H9 (cell line): ENCODE data around the gene CSNK1G1. TPM values are rescaled to one million over a fixed set of nuclear protein-coding genes. Genes with fewer than 3 reads are reported as not detected.
"Not testable (repeated sequence)": the region's sequence is repeated elsewhere in the genome, so short reads cannot be mapped to it uniquely, and the experiment has no call there.

Experiments
- DNase-seq: peaks from one replicate; pipeline ENCODE4 v3.0.0-alpha.2; 2017
- H2AFZ ChIP-seq: one replicate; pipeline ENCODE4 v1.6.1; 2013; ENCODE audit warnings: mild to moderate bottlenecking, low read length, control low read depth, moderate library complexity
- H2AK5ac ChIP-seq: 2 replicates; pipeline ENCODE4 v1.6.1; 2013; ENCODE audit warnings: low read length, control low read depth, mixed read lengths; ENCODE audit not compliant: insufficient read length
- H2BK120ac ChIP-seq: one replicate; pipeline ENCODE4 v1.6.1; 2013; ENCODE audit warnings: low read depth, mild to moderate bottlenecking, low read length, control low read depth, inconsistent platforms; ENCODE audit not compliant: poor library complexity, severe bottlenecking
- H2BK12ac ChIP-seq: 2 replicates; pipeline ENCODE4 v1.6.1; 2013; ENCODE audit warnings: low read length, control low read depth, mixed read lengths, low read depth; ENCODE audit not compliant: insufficient read length
- H2BK15ac ChIP-seq: 2 replicates; pipeline ENCODE4 v1.6.1; 2013; ENCODE audit warnings: low read depth, low read length, control low read depth
- H2BK20ac ChIP-seq: one replicate; pipeline ENCODE4 v1.6.1; 2013; ENCODE audit warnings: low read depth, mild to moderate bottlenecking, low read length, control low read depth, inconsistent platforms; ENCODE audit not compliant: poor library complexity, severe bottlenecking
- H2BK5ac ChIP-seq: 2 replicates; pipeline ENCODE4 v1.6.1; 2013; ENCODE audit warnings: low read length, control low read depth, mixed read lengths; ENCODE audit not compliant: insufficient read length
- H3K14ac ChIP-seq: 2 replicates; pipeline ENCODE4 v1.6.1; 2013; ENCODE audit warnings: low read length, control low read depth; ENCODE audit not compliant: insufficient read depth
- H3K18ac ChIP-seq: 2 replicates; pipeline ENCODE4 v1.6.1; 2013; ENCODE audit warnings: low read depth, mild to moderate bottlenecking, mixed read lengths, low read length, control low read depth; ENCODE audit not compliant: insufficient read length
- H3K23ac ChIP-seq: 2 replicates; pipeline ENCODE4 v1.6.1; 2013; ENCODE audit warnings: low read length, control low read depth, mixed read lengths, low read depth; ENCODE audit not compliant: insufficient read length
- H3K23me2 ChIP-seq: 2 replicates; pipeline ENCODE4 v1.6.1; 2013; ENCODE audit warnings: low read depth, mild to moderate bottlenecking, mixed read lengths, low read length, control low read depth; ENCODE audit not compliant: insufficient read length, poor library complexity, severe bottlenecking
- H3K27ac ChIP-seq: 2 replicates; pipeline ENCODE4 v1.5.1; 2013; ENCODE audit warnings: low read length, control low read depth, mixed read lengths, low read depth; ENCODE audit not compliant: insufficient read length
- H3K27me3 ChIP-seq: 2 replicates; pipeline ENCODE4 v1.6.1; 2013; ENCODE audit warnings: low read length, control low read depth, inconsistent platforms; ENCODE audit not compliant: insufficient read depth
- H3K4ac ChIP-seq: 2 replicates; pipeline ENCODE4 v1.6.1; 2013; ENCODE audit warnings: low read depth, mild to moderate bottlenecking, control low read depth, inconsistent platforms, low read length, moderate library complexity
- H3K4me1 ChIP-seq: 2 replicates; pipeline ENCODE4 v1.6.1; 2013; ENCODE audit warnings: low read length, control low read depth, inconsistent platforms; ENCODE audit not compliant: insufficient read depth
- H3K4me2 ChIP-seq: 2 replicates; pipeline ENCODE4 v1.6.1; 2013; ENCODE audit warnings: low read length, control low read depth, mixed read lengths; ENCODE audit not compliant: insufficient read length, insufficient read depth
- H3K56ac ChIP-seq: 2 replicates; pipeline ENCODE4 v1.6.1; 2013; ENCODE audit warnings: low read depth, mild to moderate bottlenecking, mixed read lengths, low read length, control low read depth; ENCODE audit not compliant: insufficient read length
- H3K79me1 ChIP-seq: 2 replicates; pipeline ENCODE4 v1.6.1; 2013; ENCODE audit warnings: low read depth, mild to moderate bottlenecking, moderate library complexity, low read length, control low read depth, inconsistent platforms; ENCODE audit not compliant: insufficient read depth, poor library complexity, severe bottlenecking
- H3K79me2 ChIP-seq: 2 replicates; pipeline ENCODE4 v1.6.1; 2013; ENCODE audit warnings: low read length, control low read depth, inconsistent platforms; ENCODE audit not compliant: insufficient read depth
- H3K9ac ChIP-seq: 2 replicates; pipeline ENCODE4 v1.6.1; 2013; ENCODE audit warnings: low read length, control low read depth, mixed read lengths; ENCODE audit not compliant: insufficient read length; ENCODE audit errors: extremely low read depth
- H3K9me3 ChIP-seq: one replicate; pipeline ENCODE4 v1.6.1; 2013; ENCODE audit warnings: low read depth, low read length, inconsistent platforms; ENCODE audit not compliant: control insufficient read depth
- H3T11ph ChIP-seq: one replicate; pipeline ENCODE4 v1.6.1; 2013; ENCODE audit warnings: mild to moderate bottlenecking, low read length, control low read depth, inconsistent platforms
- H4K20me1 ChIP-seq: one replicate; pipeline ENCODE4 v1.6.1; 2013; ENCODE audit not compliant: control insufficient read depth, insufficient read length, insufficient read depth
- H4K5ac ChIP-seq: 2 replicates; pipeline ENCODE4 v1.6.1; 2013; ENCODE audit warnings: low read depth, mild to moderate bottlenecking, mixed read lengths, low read length, control low read depth; ENCODE audit not compliant: insufficient read length
- H4K8ac ChIP-seq: replicated peaks from 2 replicates; pipeline ENCODE4 v1.6.1; 2013; ENCODE audit warnings: low read length, control low read depth, mixed read lengths, low read depth; ENCODE audit not compliant: insufficient read length
- H4K91ac ChIP-seq: 2 replicates; pipeline ENCODE4 v1.6.1; 2013; ENCODE audit warnings: low read depth, mild to moderate bottlenecking, moderate library complexity, mixed read lengths, low read length, control low read depth; ENCODE audit not compliant: insufficient read length
- H3K27ac Mint-ChIP-seq, 3 experiments: 2 replicates in 2 of 3; 3 replicates in 1 of 3; pipeline ENCODE4 v1.8.0; 2020 to 2021; ENCODE audit warnings: mixed read lengths in 3 of 3, mild to moderate bottlenecking in 1 of 3, moderate library complexity in 1 of 3
- H3K27me3 Mint-ChIP-seq: 2 replicates; pipeline ENCODE4 v1.8.0; 2021; ENCODE audit warnings: low read depth, mild to moderate bottlenecking, moderate library complexity, mixed read lengths
- H3K36me3 Mint-ChIP-seq, 3 experiments: 2 replicates in 2 of 3; 3 replicates in 1 of 3; pipeline ENCODE4 v1.8.0; 2020 to 2021; ENCODE audit warnings: low read depth in 3 of 3, mixed read lengths in 3 of 3; ENCODE audit not compliant: insufficient read depth in 1 of 3
- H3K4me1 Mint-ChIP-seq, 2 experiments: 2 replicates each; pipeline ENCODE4 v1.8.0; 2020; ENCODE audit warnings: mixed read lengths in 2 of 2
- H3K4me3 Mint-ChIP-seq, 2 experiments: 2 replicates in 1 of 2; 3 replicates in 1 of 2; pipeline ENCODE4 v1.8.0; 2020 to 2021; ENCODE audit warnings: mild to moderate bottlenecking in 2 of 2, mixed read lengths in 2 of 2, moderate library complexity in 1 of 2
- H3K9me3 Mint-ChIP-seq, 2 experiments: 2 replicates in 1 of 2; 3 replicates in 1 of 2; pipeline ENCODE4 v1.8.0; 2020; ENCODE audit warnings: mild to moderate bottlenecking in 2 of 2, mixed read lengths in 2 of 2, moderate library complexity in 1 of 2
- CTCF ChIP-seq: fragments of 200-600 bp; sonication (generic); conservative IDR thresholded peaks from 3 replicates; pipeline ENCODE4 v1.8.0; 2021; ENCODE audit warnings: antibody characterized with exemption, mild to moderate bottlenecking
- WGBS: extraction: QIAGEN DNeasy Blood & Tissue Kit; methylation state at CpG from one replicate; pipeline ENCODE4 v1.1.7; 2013; ENCODE audit warnings: missing lambda C conversion rate, low lambda C conversion rate, mixed read lengths; ENCODE audit not compliant: insufficient read length; ENCODE audit errors: extremely low coverage; 5-methylcytosine and 5-hydroxymethylcytosine counted together
- total RNA-seq: library from RNA; stranded (reverse); gene quantifications from 2 replicates; pipeline ENCODE4 v1.2.1, GENCODE V29; 2021

CSNK1G1 gene
- total RNA-seq, 1 experiment from 2014 or later = 17.1 TPM

GRCh38 chr15:64333516-64333915, 22.5 kb downstream of the CSNK1G1 start:
- no peak overlapping the region for H3K4me3 Mint-ChIP-seq
- Histone ChIP-seq H3K27ac (no peak overlapping the region), H3K56ac (no peak overlapping the region), H3K4me2 (no peak overlapping the region), H2AK5ac (no peak overlapping the region), H3K4me1 (no peaks in the 10 kb centered on the region), H4K91ac (no peak overlapping the region), H2AFZ (no peak overlapping the region), H3K9ac (no peak overlapping the region), H2BK120ac (no peak overlapping the region), H4K20me1 (no peaks in the 10 kb centered on the region), H3K23me2 (no peaks in the 10 kb centered on the region), H4K8ac (no peak overlapping the region), H4K5ac (no peak overlapping the region), H2BK20ac (no peak overlapping the region), H3K27me3 (no peaks in the 10 kb centered on the region), H2BK5ac (no peak overlapping the region), H3K14ac (no peak overlapping the region), H2BK15ac (no peak overlapping the region), H3K9me3 (no peaks in the 10 kb centered on the region), H3K23ac (no peak overlapping the region), H2BK12ac (no peak overlapping the region), H3T11ph (no peak overlapping the region), H3K79me1 (no peaks in the 10 kb centered on the region), H3K4ac (no peak overlapping the region), H3K79me2 (no peaks in the 10 kb centered on the region), H3K18ac (no peak overlapping the region)
- peaks cover 2 to 11% (median 7%) of the 10 kb centered on the region in 3 experiments; a peak in 6 of 7 replicates for H3K36me3 Mint-ChIP-seq
- no peak overlapping the region for H3K27ac Mint-ChIP-seq
- H3K27me3 Mint-ChIP-seq = no peaks in the 10 kb centered on the region
- no CpG with 5 or more reads among the region's 2 CpGs for WGBS
- no peak for DNase-seq
- no peak for TF ChIP-seq CTCF
- H3K9me3 Mint-ChIP-seq = peaks cover 0 to 5% of the 10 kb centered on the region in 2 experiments; a peak in 3 of 5 replicates
- H3K4me1 Mint-ChIP-seq = peaks cover 0 to 3% of the 10 kb centered on the region in 2 experiments; a peak in 1 of 4 replicates

- H3K4me3 Mint-ChIP-seq, H3K4me1 Mint-ChIP-seq, H3K27ac ChIP-seq, H2AFZ ChIP-seq, H3K27ac Mint-ChIP-seq, H2BK20ac ChIP-seq, H3K79me2 ChIP-seq, H4K20me1 ChIP-seq, H3T11ph ChIP-seq, H3K9ac ChIP-seq, H2BK5ac ChIP-seq, H3K23ac ChIP-seq, H3K9me3 ChIP-seq, H3K4ac ChIP-seq, H4K8ac ChIP-seq, H3K27me3 ChIP-seq, H3K14ac ChIP-seq, H3K27me3 Mint-ChIP-seq, H2BK12ac ChIP-seq, H4K91ac ChIP-seq, H3K23me2 ChIP-seq, DNase-seq, H2BK120ac ChIP-seq, H3K79me1 ChIP-seq, H2AK5ac ChIP-seq, H2BK15ac ChIP-seq, H3K56ac ChIP-seq, H3K9me3 Mint-ChIP-seq, H4K5ac ChIP-seq, H3K18ac ChIP-seq, H3K4me2 ChIP-seq, H3K4me1 ChIP-seq: not testable (repeated sequence)
- WGBS = no CpG with 5 or more reads among the region's 3 CpGs
- H3K36me3 Mint-ChIP-seq = peaks cover 2 to 11% (median 7%) of the 10 kb centered on the region in 3 experiments; a peak in 6 of 7 replicates
These were observed 24.3 kb downstream of the CSNK1G1 start for GRCh38 chr15:64331668-64332067.
